Endothelial cell of umbilical vein (primary cell): ENCODE results near the gene CALML5. TPM values are rescaled to one million over a fixed set of nuclear protein-coding genes. Genes with fewer than 3 reads are reported as not detected.

Source experiments
- BruUV-seq: library from RNA; stranded (reverse); fragments of 400-500 nt; replicated peaks from 2 replicates; lab custom pipeline; 2021; lab: Mats Ljungman, UMichigan
- CTCF ChIA-PET: fragments of 300-600, 350-600 bp; sonication (Branson Sonifier 250); formaldehyde crosslinking; loops from one replicate; lab custom pipeline; 2021; ENCODE audit warnings: antibody characterized with exemption, inconsistent platforms; lab: Charles Lee
- POLR2A ChIA-PET: fragments of 300-600, 350-600 bp; sonication (Branson Sonifier 250); formaldehyde crosslinking; loops from one replicate; lab custom pipeline; 2021; ENCODE audit warnings: antibody characterized with exemption, inconsistent platforms; lab: Charles Lee
- DNase-seq: peaks from one replicate; pipeline ENCODE4 v3.0.0-alpha.2; 2011; ENCODE audit warnings: low read depth, low spot score
- FAIRE-seq: peaks from 2 replicates; lab custom pipeline; 2011; peaks lifted over from hg19 to GRCh38; lab: Jason Lieb, UNC
- H2AFZ ChIP-seq: 2 replicates; pipeline ENCODE4 v1.6.0; 2012; ENCODE audit warnings: low read depth, low read length, control low read depth, inconsistent platforms
- H3K27ac ChIP-seq: 2 replicates; pipeline ENCODE4 v1.5.1; 2011; ENCODE audit warnings: low read depth, mild to moderate bottlenecking, control low read depth, low read length, moderate library complexity; ENCODE audit not compliant: insufficient read depth
- H3K27me3 ChIP-seq, 2 experiments: 2 replicates each; pipeline versions ENCODE4 v1.6.0 to v1.6.1; 2011; ENCODE audit warnings: low read length in 2 of 2, mixed read lengths in 1 of 2; ENCODE audit not compliant: control insufficient read depth in 2 of 2, insufficient read depth in 2 of 2
- H3K36me3 ChIP-seq, 2 experiments: 2 replicates in 1 of 2; 3 replicates in 1 of 2; pipeline ENCODE4 v1.5.1; 2011; ENCODE audit warnings: low read length in 2 of 2, mild to moderate bottlenecking in 1 of 2, moderate library complexity in 1 of 2; ENCODE audit not compliant: control insufficient read depth in 2 of 2, insufficient read depth in 2 of 2; ENCODE audit errors: extremely low read depth in 1 of 2
- H3K4me1 ChIP-seq: 3 replicates; pipeline ENCODE4 v1.5.1; 2011; ENCODE audit warnings: mild to moderate bottlenecking, low read length; ENCODE audit not compliant: control insufficient read depth, insufficient read depth; ENCODE audit errors: extremely low read depth
- H3K4me2 ChIP-seq: 2 replicates; pipeline ENCODE4 v1.6.1; 2011; ENCODE audit warnings: low read length, control low read depth, mixed read lengths; ENCODE audit not compliant: insufficient read depth
- H3K4me3 ChIP-seq, 3 experiments: fragments of 200-600 bp in 1 of 3; sonication (generic), shearing (Covaris generic) in 1 of 3; replicated peaks in 1 of 3; 2 replicates each; pipeline ENCODE4 v1.5.1; 2011 to 2016; ENCODE audit warnings: control low read depth in 3 of 3, low read length in 3 of 3, mild to moderate bottlenecking in 2 of 3, inconsistent platforms in 1 of 3, low read depth in 1 of 3, moderate library complexity in 1 of 3; ENCODE audit not compliant: insufficient read depth in 1 of 3
- H3K79me2 ChIP-seq: 2 replicates; pipeline ENCODE4 v1.6.0; 2012; ENCODE audit warnings: low read length, inconsistent platforms; ENCODE audit not compliant: control insufficient read depth, insufficient read depth
- H3K9ac ChIP-seq: replicated peaks from 2 replicates; pipeline ENCODE3; 2011; ENCODE audit warnings: low read length, control low read depth; ENCODE audit not compliant: insufficient read depth; ENCODE audit errors: extremely low read depth
- H3K9me1 ChIP-seq: replicated peaks from 3 replicates; pipeline ENCODE4 v1.6.0; 2011; ENCODE audit warnings: mild to moderate bottlenecking, low read length; ENCODE audit not compliant: control insufficient read depth, insufficient read depth; ENCODE audit errors: extremely low read depth
- H3K9me3 ChIP-seq: replicated peaks from 2 replicates; pipeline ENCODE4 v1.5.1; 2012; ENCODE audit warnings: low read length, inconsistent platforms; ENCODE audit not compliant: control insufficient read depth, insufficient read depth
- H4K20me1 ChIP-seq: replicated peaks from 2 replicates; pipeline ENCODE3; 2011; ENCODE audit warnings: mild to moderate bottlenecking, low read length; ENCODE audit not compliant: control insufficient read depth, insufficient read depth; ENCODE audit errors: extremely low read depth
- EZH2 ChIP-seq: IDR thresholded peaks from 2 replicates; pipeline ENCODE4 v1.6.1; 2012; ENCODE audit warnings: borderline replicate concordance, low read depth, mild to moderate bottlenecking, moderate library complexity, low read length, inconsistent platforms; ENCODE audit not compliant: severe bottlenecking
- FOS ChIP-seq: IDR thresholded peaks from 2 replicates; pipeline ENCODE4 v1.6.1; 2011; ENCODE audit warnings: mild to moderate bottlenecking, low read length, moderate library complexity, borderline replicate concordance; ENCODE audit not compliant: insufficient read depth
- GATA2 ChIP-seq: IDR thresholded peaks from 2 replicates; pipeline ENCODE4 v1.7.0; 2011; ENCODE audit warnings: low read depth, mild to moderate bottlenecking, moderate library complexity, mixed read lengths, low read length; ENCODE audit not compliant: insufficient read length, insufficient read depth
- JUN ChIP-seq: IDR thresholded peaks from 2 replicates; pipeline ENCODE4 v1.6.1; 2011; ENCODE audit warnings: borderline replicate concordance, low read depth; ENCODE audit not compliant: insufficient read length, insufficient read depth
- MYC ChIP-seq: IDR thresholded peaks from one replicate; pipeline ENCODE4 v1.6.1; 2011; ENCODE audit warnings: mild to moderate bottlenecking, low read depth, low read length
- POLR2A ChIP-seq: IDR thresholded peaks from 2 replicates; pipeline ENCODE4 v1.6.1; 2012; ENCODE audit warnings: low read depth, mild to moderate bottlenecking, control low read depth, low read length
- POLR2AphosphoS5 ChIP-seq: IDR thresholded peaks from 2 replicates; pipeline ENCODE4 v1.6.1; 2012; ENCODE audit warnings: low read depth, mild to moderate bottlenecking, control low read depth, low read length, moderate library complexity; ENCODE audit not compliant: insufficient read depth
- dilution Hi-C: fragments of 300-500 bp; cut with MboI; formaldehyde crosslinking; loops from one replicate; pipeline ENCODE4 v1.15.0; 2019; ENCODE audit warnings: low sequenced_read_pairs; ENCODE audit not compliant: extremely low pct_ligation_motif_present
- intact Hi-C: fragments of 100-400 bp; cut with micrococcal nuclease; formaldehyde crosslinking; loops from one replicate; pipeline ENCODE4 v1.10.0; 2022
- polyA plus RNA-seq, 4 experiments: library from polyadenylated mRNA; depleted of rRNA in 3 of 4; stranded (reverse) in 3 of 4; unstranded in 1 of 4; fragments of >200 nt; gene quantifications; 2 replicates each; pipeline versions ENCODE4 v1.2.1 to v1.2.3, GENCODE V29; 2011 to 2012; ENCODE audit warnings: missing spikeins in 1 of 4
- total RNA-seq: library from RNA; stranded (reverse); gene quantifications from 2 replicates; pipeline ENCODE4 v1.2.3, GENCODE V29; 2021
- TF ChIP-seq, protein P1 (sequence below), 2 donors: IDR thresholded peaks; 1 replicate in 1 of 2; 2 replicates in 1 of 2; pipeline ENCODE4 v1.5.1; 2011; ENCODE audit warnings: low read length in 2 of 2, mild to moderate bottlenecking in 2 of 2, moderate library complexity in 2 of 2, control low read depth in 1 of 2, inconsistent platforms in 1 of 2, low read depth in 1 of 2; ENCODE audit not compliant: insufficient read depth in 1 of 2; ENCODE audit errors: extremely low read depth in 1 of 2
- TF ChIP-seq, protein P2 (sequence below): IDR thresholded peaks from 2 replicates; pipeline ENCODE4 v1.6.1; 2011; ENCODE audit not compliant: insufficient read depth, insufficient read length

The CALML5 gene
- total and polyA plus RNA-seq, 2 donors (not counting 3 experiments of a cell fraction or from before 2014, with no cell fraction given) = not detected

DNA sequence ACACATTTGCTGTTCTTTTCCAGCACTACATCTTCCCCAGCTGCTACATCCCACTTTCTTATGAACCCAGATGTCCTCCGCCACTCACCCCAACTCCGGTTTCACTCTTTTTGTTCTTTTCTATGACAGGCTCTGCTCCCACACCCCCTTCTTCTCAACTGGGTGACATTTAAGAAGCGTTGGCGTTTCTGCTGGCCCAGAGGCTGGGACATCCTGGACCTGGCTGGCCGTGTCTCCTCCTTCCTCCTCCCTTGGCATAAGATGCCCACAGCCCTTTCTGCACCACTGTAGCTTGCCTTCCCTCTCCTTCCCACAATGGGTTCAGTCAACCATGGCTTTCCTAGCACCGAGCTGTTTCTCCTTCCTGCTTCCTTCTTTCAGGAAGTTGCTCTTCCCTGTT lies 9.4 kb upstream of the CALML5 start:
- TF ChIP-seq FOS (no peak), MYC (no peak), EZH2 (no peak), POLR2A (no peak), POLR2AphosphoS5 (no peak), GATA2 (no peak), JUN (no peak)
- TF ChIP-seq, protein P1, sequence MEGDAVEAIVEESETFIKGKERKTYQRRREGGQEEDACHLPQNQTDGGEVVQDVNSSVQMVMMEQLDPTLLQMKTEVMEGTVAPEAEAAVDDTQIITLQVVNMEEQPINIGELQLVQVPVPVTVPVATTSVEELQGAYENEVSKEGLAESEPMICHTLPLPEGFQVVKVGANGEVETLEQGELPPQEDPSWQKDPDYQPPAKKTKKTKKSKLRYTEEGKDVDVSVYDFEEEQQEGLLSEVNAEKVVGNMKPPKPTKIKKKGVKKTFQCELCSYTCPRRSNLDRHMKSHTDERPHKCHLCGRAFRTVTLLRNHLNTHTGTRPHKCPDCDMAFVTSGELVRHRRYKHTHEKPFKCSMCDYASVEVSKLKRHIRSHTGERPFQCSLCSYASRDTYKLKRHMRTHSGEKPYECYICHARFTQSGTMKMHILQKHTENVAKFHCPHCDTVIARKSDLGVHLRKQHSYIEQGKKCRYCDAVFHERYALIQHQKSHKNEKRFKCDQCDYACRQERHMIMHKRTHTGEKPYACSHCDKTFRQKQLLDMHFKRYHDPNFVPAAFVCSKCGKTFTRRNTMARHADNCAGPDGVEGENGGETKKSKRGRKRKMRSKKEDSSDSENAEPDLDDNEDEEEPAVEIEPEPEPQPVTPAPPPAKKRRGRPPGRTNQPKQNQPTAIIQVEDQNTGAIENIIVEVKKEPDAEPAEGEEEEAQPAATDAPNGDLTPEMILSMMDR (IDR thresholded peaks at IDR 0.05; ENCODE audit: extremely low read depth in 1 of 2, insufficient read depth in 1 of 2, low read depth in 1 of 2, low read length in 2 of 2) = no peak
- TF ChIP-seq, protein P2, sequence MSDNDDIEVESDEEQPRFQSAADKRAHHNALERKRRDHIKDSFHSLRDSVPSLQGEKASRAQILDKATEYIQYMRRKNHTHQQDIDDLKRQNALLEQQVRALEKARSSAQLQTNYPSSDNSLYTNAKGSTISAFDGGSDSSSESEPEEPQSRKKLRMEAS = no peak
- Histone ChIP-seq H3K9me1 (no peaks in the 10 kb centered on the region), H3K27me3 (peaks cover 0 to 1% of the 10 kb centered on the region in 2 experiments), H3K4me1 (no peaks in the 10 kb centered on the region), H3K4me2 (no peak overlapping the region), H3K27ac (no peak overlapping the region), H4K20me1 (no peaks in the 10 kb centered on the region), H2AFZ (no peak overlapping the region), H3K79me2 (no peaks in the 10 kb centered on the region), H3K4me3 (no peak overlapping the region), H3K36me3 (no peaks in the 10 kb centered on the region), H3K9me3 (no peaks in the 10 kb centered on the region), H3K9ac (no peak overlapping the region)
- FAIRE-seq = no peak
- POLR2A ChIA-PET = no interaction called here
- no TSS peak for BruUV-seq
- intact Hi-C loops (no loop called here), dilution Hi-C loops (no loop called here)
- CTCF ChIA-PET = interaction anchor here (1.0 kb wide), 1 partner anchor 9 kb away, joined by 3 read pairs; the partner anchor contains the start of gene CALML5
- DNase-seq = no peak
